Body of pancreas (tissue), 4 donors: Measurements from ENCODE around the gene ELAVL1. TPM values are rescaled to one million over a fixed set of nuclear protein-coding genes. Genes with fewer than 3 reads are reported as not detected.
"Not testable (repeated sequence)": the region's sequence is repeated elsewhere in the genome, so short reads cannot be mapped to it uniquely, and the experiment has no call there.

Experiments used
- ATAC-seq: fragments of 150-250 bp; one replicate; pipeline ENCODE4 v1.9.1; 2016
- DNase-seq, 4 donors: peaks; one replicate each; pipeline ENCODE4 v3.0.0-alpha.2; 2019
- H3K27ac ChIP-seq, 4 donors: fragments of 200-600 bp; sonication (generic); 1 replicate in 3 of 4; 2 replicates in 1 of 4; pipeline versions ENCODE4 v1.5.1 to v1.6.1; 2016 to 2019; ENCODE audit warnings: mild to moderate bottlenecking in 1 of 4, mixed read lengths in 1 of 4, moderate library complexity in 1 of 4
- H3K27me3 ChIP-seq, 2 donors: fragments of 200-600 bp; sonication (generic); one replicate each; pipeline ENCODE4 v1.6.0; 2016; ENCODE audit warnings: mild to moderate bottlenecking in 1 of 2
- H3K36me3 ChIP-seq, 2 donors: fragments of 200-600 bp; sonication (generic); replicated peaks in 1 of 2; 2 replicates each; pipeline ENCODE4 v1.5.1; 2016; ENCODE audit warnings: low read depth in 2 of 2; ENCODE audit not compliant: insufficient read depth in 1 of 2
- H3K4me1 ChIP-seq: fragments of 200-600 bp; sonication (generic); one replicate; pipeline ENCODE4 v1.6.0; 2016
- H3K4me3 ChIP-seq, 2 donors: fragments of 200-600 bp; sonication (generic); 1 replicate in 1 of 2; 2 replicates in 1 of 2; pipeline ENCODE4 v1.5.1; 2016 to 2019
- H3K9me3 ChIP-seq, 3 donors: fragments of 200-600 bp; sonication (generic); 1 replicate in 2 of 3; 2 replicates in 1 of 3; pipeline ENCODE4 v1.5.1; 2016
- POLR2A ChIP-seq, 3 donors: fragments of 450-650 bp; IDR thresholded peaks; one replicate each; pipeline ENCODE4 v1.6.1; 2016; ENCODE audit warnings: antibody characterized with exemption in 3 of 3, mild to moderate bottlenecking in 2 of 3
- WGBS, 2 donors: methylation state at CpG; one replicate each; pipeline ENCODE4 v1.1.5; 2017; 5-methylcytosine and 5-hydroxymethylcytosine counted together
- intact Hi-C: fragments of 100-400 bp; cut with DNase I; formaldehyde crosslinking; loops from one replicate; pipeline ENCODE4 v1.15.1; 2023
- total RNA-seq, 2 donors: library from RNA; depleted of rRNA; stranded (reverse); fragments of >200 nt; gene quantifications; one replicate each; pipeline ENCODE4 v1.1.0, GENCODE V29; 2016
- TF ChIP-seq, protein P1 (sequence below), 7 experiments: fragments of 450-650 bp in 4 of 7; fragments of 200-600 bp in 3 of 7; sonication (generic) in 3 of 7; IDR thresholded peaks; one replicate each; pipeline ENCODE4 v1.5.1; 2016 to 2019; ENCODE audit warnings: antibody characterized with exemption in 7 of 7

Gene ELAVL1
- total RNA-seq, 2 donors from 2014 or later: 9.3 to 15.8 TPM

DNA sequence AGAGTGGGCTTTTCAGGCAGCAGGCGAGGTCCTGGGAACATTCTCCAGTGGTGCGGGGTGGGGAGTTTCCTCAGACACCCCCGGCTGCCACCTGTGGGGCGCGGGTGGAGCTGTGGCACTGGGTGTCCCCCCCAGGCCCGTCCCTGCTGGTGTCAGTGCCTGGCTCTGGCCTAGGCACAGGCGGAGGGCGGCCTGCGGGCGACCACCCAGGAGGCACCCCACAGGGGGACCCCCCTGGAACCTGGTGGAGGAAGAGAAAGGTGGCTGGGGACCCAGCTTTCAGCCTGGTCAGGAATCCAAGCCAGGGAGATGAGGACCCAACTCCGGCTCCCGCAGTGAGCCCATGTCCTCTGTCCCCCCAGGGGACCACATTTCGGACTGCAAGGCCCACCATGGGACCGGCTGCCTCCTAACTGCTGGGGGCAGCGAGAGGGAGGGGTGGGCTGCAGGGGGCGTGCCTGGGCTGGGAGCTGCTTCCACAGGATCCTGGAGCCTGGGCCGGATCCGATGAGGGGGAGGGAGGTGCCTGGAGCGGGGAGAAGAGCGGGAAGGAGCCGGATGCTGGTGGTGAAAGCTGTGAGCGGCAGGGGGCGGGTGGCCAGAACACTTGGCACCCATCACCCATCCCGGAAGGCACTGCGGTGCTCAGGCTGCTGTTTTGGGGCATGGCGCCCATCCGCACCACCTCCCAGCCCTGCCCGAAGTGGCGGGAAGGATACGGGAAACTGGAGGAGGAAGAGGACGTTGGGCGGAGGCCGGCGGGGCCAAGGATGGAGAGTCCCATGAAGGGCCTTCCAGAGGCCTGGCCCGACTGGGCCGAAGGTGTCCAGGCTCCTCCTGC, 74.0 kb downstream of the ELAVL1 start:
- DNase-seq (no peak), ATAC-seq (no peak)
- Histone ChIP-seq H3K4me1 (peaks cover 14% of the 10 kb centered on the region), H3K36me3 (peaks cover 5 to 23% of the 10 kb centered on the region in 2 donors), H3K27me3 (no peaks in the 10 kb centered on the region), H3K9me3 (no peaks in the 10 kb centered on the region), H3K27ac (no peak overlapping the region), H3K4me3 (no peak overlapping the region)
- 89 to 93% methylated on average over 30 to 33 of the region's 36 CpGs for WGBS, 2 donors
- intact Hi-C loops: no loop called here
- no peak for TF ChIP-seq POLR2A (IDR thresholded peaks at IDR 0.05)
- TF ChIP-seq, protein P1, sequence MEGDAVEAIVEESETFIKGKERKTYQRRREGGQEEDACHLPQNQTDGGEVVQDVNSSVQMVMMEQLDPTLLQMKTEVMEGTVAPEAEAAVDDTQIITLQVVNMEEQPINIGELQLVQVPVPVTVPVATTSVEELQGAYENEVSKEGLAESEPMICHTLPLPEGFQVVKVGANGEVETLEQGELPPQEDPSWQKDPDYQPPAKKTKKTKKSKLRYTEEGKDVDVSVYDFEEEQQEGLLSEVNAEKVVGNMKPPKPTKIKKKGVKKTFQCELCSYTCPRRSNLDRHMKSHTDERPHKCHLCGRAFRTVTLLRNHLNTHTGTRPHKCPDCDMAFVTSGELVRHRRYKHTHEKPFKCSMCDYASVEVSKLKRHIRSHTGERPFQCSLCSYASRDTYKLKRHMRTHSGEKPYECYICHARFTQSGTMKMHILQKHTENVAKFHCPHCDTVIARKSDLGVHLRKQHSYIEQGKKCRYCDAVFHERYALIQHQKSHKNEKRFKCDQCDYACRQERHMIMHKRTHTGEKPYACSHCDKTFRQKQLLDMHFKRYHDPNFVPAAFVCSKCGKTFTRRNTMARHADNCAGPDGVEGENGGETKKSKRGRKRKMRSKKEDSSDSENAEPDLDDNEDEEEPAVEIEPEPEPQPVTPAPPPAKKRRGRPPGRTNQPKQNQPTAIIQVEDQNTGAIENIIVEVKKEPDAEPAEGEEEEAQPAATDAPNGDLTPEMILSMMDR (IDR thresholded peaks at IDR 0.05): no peak

DNA sequence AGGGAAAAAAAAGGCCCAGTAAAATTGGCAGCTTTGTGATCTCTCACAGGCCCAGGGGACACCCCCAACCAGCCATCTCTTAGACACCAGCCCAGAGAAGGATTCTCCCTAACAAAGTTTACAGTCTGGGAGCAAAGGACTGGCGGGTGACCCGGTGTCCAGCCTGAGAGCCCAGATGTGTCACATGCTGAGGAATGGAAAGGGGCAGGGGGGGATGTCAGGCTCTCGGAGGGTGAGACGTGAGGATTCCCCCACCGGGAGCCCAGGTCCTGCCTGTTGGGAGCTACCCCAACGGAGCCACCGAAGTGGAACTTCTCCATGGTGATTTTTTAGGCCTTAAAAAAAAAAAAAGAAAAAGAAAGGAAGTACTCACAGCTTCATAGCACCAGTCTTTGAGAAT, 74.7 kb downstream of the ELAVL1 start:
- H3K27me3 ChIP-seq: no peaks in the 10 kb centered on the region
- ATAC-seq (no peak), DNase-seq (peak in 1 of 4 donors; percentile 9)
- WGBS, 2 donors: 80 to 87% methylated on average over 7 of the region's 7 CpGs
- no peak overlapping the region for H3K4me3 ChIP-seq
- intact Hi-C loops: no loop called here
- peaks cover 18% of the 10 kb centered on the region for H3K4me1 ChIP-seq
- no peaks in the 10 kb centered on the region for H3K9me3 ChIP-seq
- no peak overlapping the region for H3K27ac ChIP-seq
- peaks cover 5 to 23% of the 10 kb centered on the region in 2 donors for H3K36me3 ChIP-seq
- no peak for TF ChIP-seq POLR2A (IDR thresholded peaks at IDR 0.05)
- TF ChIP-seq, protein P1 (IDR thresholded peaks at IDR 0.05): no peak

DNA sequence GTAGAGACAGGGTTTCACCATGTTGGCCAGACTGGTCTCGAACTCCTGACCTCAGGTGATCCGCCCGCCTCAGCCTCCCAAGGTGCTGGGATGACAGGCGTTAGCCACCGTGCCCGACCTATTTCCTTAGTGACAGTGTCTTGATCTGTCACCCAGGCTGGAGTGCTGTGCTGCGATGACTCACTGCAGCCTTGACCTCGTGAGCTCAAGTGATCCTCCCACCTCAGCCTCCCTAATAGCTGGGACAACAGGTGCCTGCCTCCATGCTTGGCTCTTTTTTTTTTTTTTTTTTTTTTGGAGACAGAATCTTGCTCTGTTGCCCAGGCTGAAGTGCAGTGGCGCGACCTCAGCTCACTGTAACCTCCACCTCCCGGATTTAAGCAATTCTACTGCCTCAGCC, 75.4 kb downstream of the ELAVL1 start:
- ATAC-seq, H3K9me3 ChIP-seq, H3K27me3 ChIP-seq, intact Hi-C loops, DNase-seq, H3K4me3 ChIP-seq: not testable (repeated sequence)
- H3K36me3 ChIP-seq: peaks cover 5 to 20% of the 10 kb centered on the region in 2 donors
- peak overlapping the region in 1 of 4 donors; percentile 56 for H3K27ac ChIP-seq
- WGBS, 2 donors: 88 to 93% methylated on average over 11 of the region's 11 CpGs
- H3K4me1 ChIP-seq: peaks cover 24% of the 10 kb centered on the region

DNA sequence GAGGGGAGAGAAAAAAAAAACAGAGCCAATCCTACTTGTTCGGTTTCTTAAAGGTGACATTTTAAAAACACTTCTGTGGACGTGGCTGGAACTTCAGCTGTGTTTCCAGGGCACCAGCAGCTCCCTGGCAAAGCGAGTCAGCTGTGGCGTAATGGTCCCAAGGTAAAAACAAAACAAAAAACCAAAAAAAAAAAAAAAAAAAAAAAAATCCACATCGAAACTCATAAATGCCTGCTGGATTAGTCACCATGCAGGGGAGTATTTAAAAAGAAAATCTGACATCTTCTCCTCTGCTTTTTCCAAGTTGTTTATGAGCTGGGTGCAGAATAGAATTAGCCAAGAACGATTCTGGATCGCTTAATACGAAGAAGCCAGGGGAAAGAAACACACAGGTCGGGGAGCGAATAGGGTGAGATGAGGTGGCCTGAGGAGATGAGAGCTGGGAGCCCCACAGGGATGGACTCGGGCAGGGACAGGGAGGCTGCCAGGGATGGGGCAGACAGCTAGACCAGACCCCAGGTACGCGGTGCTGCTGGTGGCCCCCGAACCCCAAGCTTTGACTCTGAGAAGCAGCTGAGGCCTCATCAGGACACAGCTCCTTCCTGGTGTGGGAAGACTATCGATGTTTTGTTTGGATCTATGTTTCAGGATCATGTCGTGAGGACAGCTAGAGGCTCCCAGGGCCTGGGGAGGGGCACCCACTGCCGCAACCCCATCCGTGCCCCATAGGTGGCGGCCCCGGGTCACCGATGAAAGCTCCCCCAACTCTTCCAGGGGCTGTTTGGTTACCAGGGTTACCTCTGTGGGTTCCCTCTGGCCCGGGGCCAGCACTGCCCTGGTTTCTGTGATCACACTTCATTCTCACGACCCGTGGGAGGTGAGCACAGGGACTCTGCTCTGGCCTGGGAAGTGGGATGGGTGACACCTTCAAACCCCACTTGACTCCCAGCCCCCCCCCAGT, 76.4 kb downstream of the ELAVL1 start:
- intact Hi-C loops: no loop called here
- DNase-seq (peak in 3 of 4 donors; percentile 51 to 62 (median 56)), ATAC-seq (peak; percentile 13)
- no peak for TF ChIP-seq POLR2A (IDR thresholded peaks at IDR 0.05)
- TF ChIP-seq, protein P1 (IDR thresholded peaks at IDR 0.05): peak in 2 of 7 experiments; percentile 8 to 13
- Histone ChIP-seq H3K36me3 (peaks cover 5 to 20% of the 10 kb centered on the region in 2 donors), H3K27ac (peak overlapping the region; percentile 52 to 69 (median 56)), H3K4me1 (peaks cover 31% of the 10 kb centered on the region), H3K27me3 (no peaks in the 10 kb centered on the region), H3K4me3 (no peak overlapping the region), H3K9me3 (no peaks in the 10 kb centered on the region)
- 65 to 70% methylated on average over 23 to 24 of the region's 24 CpGs for WGBS, 2 donors

DNA sequence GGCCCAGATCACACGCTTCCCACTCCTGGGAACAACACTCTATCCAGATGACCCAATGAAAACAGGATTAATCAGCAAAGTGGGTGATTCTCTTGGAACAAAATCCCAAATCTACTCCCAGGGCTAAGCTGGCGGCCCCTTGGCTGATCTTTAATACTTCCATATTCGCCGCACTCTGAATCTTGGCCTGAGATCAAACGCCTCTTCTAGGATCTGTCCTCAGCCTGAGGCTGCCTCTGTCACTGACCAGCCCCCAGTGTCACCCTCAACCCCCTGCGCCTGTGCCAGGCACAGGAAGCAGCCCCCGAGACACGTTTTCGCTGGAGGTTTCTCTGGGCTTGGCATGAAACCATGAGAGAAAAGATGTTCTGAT, 77.1 kb downstream of the ELAVL1 start:
- Histone ChIP-seq H3K9me3 (no peaks in the 10 kb centered on the region), H3K27me3 (no peaks in the 10 kb centered on the region), H3K27ac (peak overlapping the region in 3 of 4 donors; percentile 2 to 69 (median 55)), H3K36me3 (peaks cover under 1 to 13% of the 10 kb centered on the region in 2 donors), H3K4me1 (peaks cover 31% of the 10 kb centered on the region), H3K4me3 (no peak overlapping the region)
- DNase-seq (peak in 1 of 4 donors; percentile 12), ATAC-seq (no peak)
- TF ChIP-seq, protein P1 (IDR thresholded peaks at IDR 0.05): no peak
- TF ChIP-seq POLR2A (IDR thresholded peaks at IDR 0.05): no peak
- intact Hi-C loops: no loop called here
- WGBS, 2 donors: 73 to 83% methylated on average over 8 to 9 of the region's 9 CpGs
